Suprapubic skin (tissue), 4 donors: ENCODE results near the gene CCNL2. TPM values are rescaled to one million over a fixed set of nuclear protein-coding genes. Genes with fewer than 3 reads are reported as not detected.

Source experiments
- DNase-seq, 2 donors: peaks; one replicate each; pipeline ENCODE4 v3.0.0-alpha.2; 2019; ENCODE audit warnings: low spot score in 2 of 2
- H3K27ac ChIP-seq: fragments of 200-600 bp; sonication (generic); one replicate; pipeline ENCODE4 v1.5.1; 2019
- H3K27me3 ChIP-seq: fragments of 200-600 bp; sonication (generic); one replicate; pipeline ENCODE4 v1.5.1; 2019
- H3K36me3 ChIP-seq: fragments of 200-600 bp; sonication (generic); one replicate; pipeline ENCODE4 v1.5.1; 2019
- H3K4me1 ChIP-seq: fragments of 200-600 bp; sonication (generic); one replicate; pipeline ENCODE4 v1.5.1; 2019
- H3K4me3 ChIP-seq: fragments of 200-600 bp; sonication (generic); one replicate; pipeline ENCODE4 v1.5.1; 2019; ENCODE audit warnings: mild to moderate bottlenecking
- H3K9me3 ChIP-seq: fragments of 200-600 bp; sonication (generic); one replicate; pipeline ENCODE4 v1.5.1; 2019
- EP300 ChIP-seq: sonication (generic); formaldehyde crosslinking; IDR thresholded peaks from one replicate; pipeline ENCODE4 v1.6.1; 2017; ENCODE audit warnings: antibody characterized with exemption
- POLR2A ChIP-seq, 2 donors: fragments of 450-650 bp; IDR thresholded peaks; one replicate each; pipeline ENCODE4 v1.6.1; 2017; ENCODE audit warnings: antibody characterized with exemption in 2 of 2, mild to moderate bottlenecking in 2 of 2, moderate library complexity in 2 of 2
- POLR2AphosphoS5 ChIP-seq, 3 donors: sonication (generic); formaldehyde crosslinking; IDR thresholded peaks; one replicate each; pipeline ENCODE4 v1.6.1; 2017; ENCODE audit warnings: antibody characterized with exemption in 3 of 3
- WGBS: methylation state at CpG from one replicate; pipeline ENCODE4 v1.1.5; 2018; 5-methylcytosine and 5-hydroxymethylcytosine counted together
- total RNA-seq, 4 donors: library from RNA; depleted of rRNA; stranded (reverse); fragments of >200 nt; gene quantifications; one replicate each; pipeline ENCODE4 v1.1.0, GENCODE V29; 2016
- TF ChIP-seq, protein P1 (sequence below), 2 donors: fragments of 200-600 bp in 1 of 2; fragments of 450-650 bp in 1 of 2; sonication (generic) in 1 of 2; IDR thresholded peaks; one replicate each; pipeline ENCODE4 v1.5.1; 2016 to 2019; ENCODE audit warnings: antibody characterized with exemption in 2 of 2, mild to moderate bottlenecking in 1 of 2, moderate library complexity in 1 of 2

CCNL2 gene
- total RNA-seq, 4 donors from 2014 or later: 136 to 599 (median 160) TPM

DNA sequence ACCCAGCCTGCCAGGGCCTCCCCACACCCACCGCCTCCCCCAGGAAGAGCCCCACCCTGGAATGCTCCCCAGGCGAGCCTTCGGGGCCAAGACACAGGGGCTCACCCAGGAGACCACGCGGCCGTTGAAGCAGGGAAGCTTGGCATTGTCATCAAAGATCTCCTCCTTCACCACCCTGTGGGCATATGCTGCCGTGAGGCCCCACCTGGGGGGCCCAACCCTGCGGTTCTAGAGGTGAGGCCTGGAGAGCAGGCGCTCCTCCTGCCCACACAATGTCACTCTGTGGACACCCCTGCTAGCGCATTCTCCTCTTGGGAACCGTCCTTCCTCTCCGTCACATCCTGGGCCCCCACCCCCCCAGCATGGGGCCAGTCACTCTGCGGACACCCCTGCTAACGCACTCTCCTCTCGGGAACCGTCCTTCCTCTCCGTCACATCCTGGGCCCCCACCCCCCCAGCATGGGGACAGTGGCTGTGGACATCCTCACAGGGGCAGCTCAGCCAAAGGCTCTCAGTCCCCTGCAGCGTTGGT, 56.5 kb downstream of the CCNL2 start:
- WGBS: 80% methylated on average over 12 of the region's 18 CpGs

DNA sequence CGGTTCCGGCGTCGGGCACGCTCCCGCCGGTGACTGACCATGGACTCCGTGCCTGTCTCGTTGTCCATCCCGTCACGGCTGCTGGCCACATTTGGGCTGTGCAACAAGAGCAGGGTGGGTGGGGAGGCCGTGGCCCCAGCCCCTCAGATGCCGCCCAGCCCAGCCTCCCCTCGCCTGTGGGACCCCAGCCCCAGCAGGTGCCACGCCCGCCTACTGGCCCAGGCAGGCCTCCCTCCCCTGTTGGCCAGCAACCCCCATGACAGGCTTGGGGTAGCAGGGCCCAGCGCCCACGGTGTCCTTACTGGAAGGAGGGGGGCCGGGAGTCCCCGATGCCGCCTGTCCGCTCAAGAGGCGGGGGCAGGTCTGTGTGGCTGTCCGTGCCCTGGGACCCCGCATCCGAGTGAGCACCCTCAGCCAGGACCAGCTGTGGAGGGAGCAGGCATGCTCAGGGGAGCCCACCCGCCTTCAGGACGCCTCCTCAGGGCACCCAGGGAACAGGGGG, 57.0 kb downstream of the CCNL2 start:
- H3K27ac ChIP-seq: no peak overlapping the region
- no peak overlapping the region for H3K4me3 ChIP-seq
- no peak for DNase-seq
- peaks cover 38% of the 10 kb centered on the region for H3K4me1 ChIP-seq
- WGBS: 97% methylated on average over 7 of the region's 28 CpGs
- no peaks in the 10 kb centered on the region for H3K9me3 ChIP-seq
- peaks cover 45% of the 10 kb centered on the region for H3K36me3 ChIP-seq
- TF ChIP-seq EP300: no peak
- no peak for TF ChIP-seq POLR2A (IDR thresholded peaks at IDR 0.05)
- no peak for TF ChIP-seq POLR2AphosphoS5 (IDR thresholded peaks at IDR 0.05)
- TF ChIP-seq, protein P1, sequence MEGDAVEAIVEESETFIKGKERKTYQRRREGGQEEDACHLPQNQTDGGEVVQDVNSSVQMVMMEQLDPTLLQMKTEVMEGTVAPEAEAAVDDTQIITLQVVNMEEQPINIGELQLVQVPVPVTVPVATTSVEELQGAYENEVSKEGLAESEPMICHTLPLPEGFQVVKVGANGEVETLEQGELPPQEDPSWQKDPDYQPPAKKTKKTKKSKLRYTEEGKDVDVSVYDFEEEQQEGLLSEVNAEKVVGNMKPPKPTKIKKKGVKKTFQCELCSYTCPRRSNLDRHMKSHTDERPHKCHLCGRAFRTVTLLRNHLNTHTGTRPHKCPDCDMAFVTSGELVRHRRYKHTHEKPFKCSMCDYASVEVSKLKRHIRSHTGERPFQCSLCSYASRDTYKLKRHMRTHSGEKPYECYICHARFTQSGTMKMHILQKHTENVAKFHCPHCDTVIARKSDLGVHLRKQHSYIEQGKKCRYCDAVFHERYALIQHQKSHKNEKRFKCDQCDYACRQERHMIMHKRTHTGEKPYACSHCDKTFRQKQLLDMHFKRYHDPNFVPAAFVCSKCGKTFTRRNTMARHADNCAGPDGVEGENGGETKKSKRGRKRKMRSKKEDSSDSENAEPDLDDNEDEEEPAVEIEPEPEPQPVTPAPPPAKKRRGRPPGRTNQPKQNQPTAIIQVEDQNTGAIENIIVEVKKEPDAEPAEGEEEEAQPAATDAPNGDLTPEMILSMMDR (IDR thresholded peaks at IDR 0.05): no peak
- H3K27me3 ChIP-seq: no peaks in the 10 kb centered on the region

More for the DNA sequence above, 56.5 kb downstream of the CCNL2 start:
- TF ChIP-seq POLR2A (IDR thresholded peaks at IDR 0.05): no peak
- TF ChIP-seq, protein P1 (IDR thresholded peaks at IDR 0.05): no peak
- TF ChIP-seq POLR2AphosphoS5 (IDR thresholded peaks at IDR 0.05): no peak
- TF ChIP-seq EP300: no peak
- Histone ChIP-seq H3K27ac (no peak overlapping the region), H3K4me3 (no peak overlapping the region), H3K4me1 (peaks cover 43% of the 10 kb centered on the region), H3K36me3 (peaks cover 40% of the 10 kb centered on the region), H3K27me3 (no peaks in the 10 kb centered on the region), H3K9me3 (no peaks in the 10 kb centered on the region)
- DNase-seq: no peak

DNA sequence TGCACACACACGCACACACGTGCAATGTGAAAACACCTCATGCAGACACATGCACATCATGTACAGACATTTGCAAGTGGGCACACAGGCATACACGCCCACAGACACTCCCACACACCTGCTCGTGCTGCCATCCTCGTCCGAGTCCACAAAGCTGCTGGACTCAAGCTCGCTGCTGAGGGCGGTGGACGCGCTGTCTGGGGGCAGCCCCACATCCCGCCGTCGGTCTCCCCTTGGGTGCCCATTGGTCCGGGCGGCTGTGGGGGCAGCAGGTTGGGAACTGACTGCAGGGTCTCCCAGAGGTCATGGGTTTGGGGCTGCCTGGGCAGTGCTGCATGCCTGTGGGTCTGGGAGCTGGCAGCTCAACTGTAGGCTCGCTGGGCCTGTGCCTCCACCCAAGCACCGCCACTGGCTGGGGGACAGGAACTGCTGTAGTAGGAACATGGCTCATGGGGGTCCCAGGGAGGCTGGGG, 57.5 kb downstream of the CCNL2 start:
- Histone ChIP-seq H3K9me3 (no peaks in the 10 kb centered on the region), H3K36me3 (peaks cover 50% of the 10 kb centered on the region), H3K27ac (no peak overlapping the region), H3K4me1 (peaks cover 32% of the 10 kb centered on the region), H3K27me3 (no peaks in the 10 kb centered on the region), H3K4me3 (no peak overlapping the region)
- TF ChIP-seq, protein P1 (IDR thresholded peaks at IDR 0.05): no peak
- TF ChIP-seq POLR2A (IDR thresholded peaks at IDR 0.05): no peak
- TF ChIP-seq EP300: no peak
- no peak for TF ChIP-seq POLR2AphosphoS5 (IDR thresholded peaks at IDR 0.05)
- no peak for DNase-seq
- WGBS: 97% methylated on average over 15 of the region's 17 CpGs

DNA sequence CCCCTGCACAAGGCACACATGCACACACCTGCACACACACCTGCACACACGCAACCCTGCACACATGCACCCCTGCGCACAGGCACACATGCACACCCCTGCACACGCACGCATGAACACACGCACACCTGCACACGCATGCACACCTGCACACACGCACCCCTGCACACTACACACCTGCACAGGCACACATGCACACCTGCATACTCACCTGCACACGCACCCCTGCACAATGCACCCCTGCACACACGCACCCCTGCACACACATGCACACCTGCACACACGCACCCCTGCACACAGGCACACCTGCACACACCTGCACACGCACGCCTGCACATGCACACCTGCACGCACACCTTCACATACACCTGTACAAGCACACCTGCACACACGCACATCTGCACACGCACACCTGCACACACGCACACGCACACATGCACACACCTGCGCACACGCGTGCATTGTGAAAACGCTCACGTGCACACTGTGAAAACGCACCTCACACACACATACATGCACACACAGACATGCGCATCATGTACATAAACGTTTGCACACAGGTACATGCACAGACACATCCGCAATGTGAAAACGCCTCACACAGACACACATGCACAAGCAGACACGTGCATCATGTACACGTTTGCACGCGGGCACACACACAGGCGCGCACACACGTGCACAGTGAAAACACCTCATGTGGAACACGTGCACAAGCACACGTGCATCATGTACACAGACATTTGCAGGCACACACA, 58.2 kb downstream of the CCNL2 start:
- H3K27me3 ChIP-seq: no peaks in the 10 kb centered on the region
- no peak for TF ChIP-seq POLR2AphosphoS5 (IDR thresholded peaks at IDR 0.05)
- TF ChIP-seq, protein P1 (IDR thresholded peaks at IDR 0.05): no peak
- no peak for TF ChIP-seq POLR2A (IDR thresholded peaks at IDR 0.05)
- no peak for TF ChIP-seq EP300
- DNase-seq: no peak
- peaks cover 26% of the 10 kb centered on the region for H3K4me1 ChIP-seq
- 92% methylated on average over 31 of the region's 36 CpGs for WGBS
- peaks cover 56% of the 10 kb centered on the region for H3K36me3 ChIP-seq
- no peaks in the 10 kb centered on the region for H3K9me3 ChIP-seq
- H3K4me3 ChIP-seq: no peak overlapping the region
- H3K27ac ChIP-seq: no peak overlapping the region

DNA sequence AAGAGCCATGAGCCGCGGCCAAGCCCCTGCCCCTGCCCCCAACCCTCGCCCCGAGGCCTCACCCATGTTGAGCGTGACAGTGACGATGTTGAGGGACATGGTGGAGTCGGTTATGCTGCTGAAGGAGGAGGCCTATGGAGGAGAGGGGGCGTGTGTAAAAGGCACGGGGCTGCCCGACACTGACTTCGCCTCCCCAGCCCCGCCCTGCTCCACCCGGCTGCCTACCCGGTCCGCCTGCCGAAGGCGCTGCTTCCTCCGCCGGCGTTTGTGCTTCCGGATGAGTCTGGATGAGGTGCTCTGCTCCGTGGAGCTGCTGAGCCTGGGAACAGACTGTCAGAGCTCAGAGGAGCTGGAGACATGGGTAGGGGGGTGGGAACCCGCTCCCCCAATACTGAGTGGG, 59.0 kb downstream of the CCNL2 start:
- H3K27me3 ChIP-seq: no peaks in the 10 kb centered on the region
- TF ChIP-seq EP300 (no peak), POLR2A (IDR thresholded peaks at IDR 0.05) (no peak), POLR2AphosphoS5 (IDR thresholded peaks at IDR 0.05) (no peak)
- TF ChIP-seq, protein P1 (IDR thresholded peaks at IDR 0.05): no peak
- H3K4me1 ChIP-seq: peaks cover 18% of the 10 kb centered on the region
- WGBS: 82% methylated on average over 23 of the region's 23 CpGs
- H3K36me3 ChIP-seq: peaks cover 64% of the 10 kb centered on the region
- H3K27ac ChIP-seq: no peak overlapping the region
- DNase-seq: no peak
- H3K9me3 ChIP-seq: no peaks in the 10 kb centered on the region
- no peak overlapping the region for H3K4me3 ChIP-seq
